Islet of Langerhans (tissue), 1 donor: Measurements from ENCODE around the gene STAT5A.
"Not testable (repeated sequence)": the region's sequence is repeated elsewhere in the genome, so short reads cannot be mapped to it uniquely, and the experiment has no call there.

Experiments
- FAIRE-seq: peaks from one replicate; lab custom pipeline; 2011; peaks lifted over from hg19 to GRCh38; lab: Jason Lieb, UNC

STAT5A gene

DNA sequence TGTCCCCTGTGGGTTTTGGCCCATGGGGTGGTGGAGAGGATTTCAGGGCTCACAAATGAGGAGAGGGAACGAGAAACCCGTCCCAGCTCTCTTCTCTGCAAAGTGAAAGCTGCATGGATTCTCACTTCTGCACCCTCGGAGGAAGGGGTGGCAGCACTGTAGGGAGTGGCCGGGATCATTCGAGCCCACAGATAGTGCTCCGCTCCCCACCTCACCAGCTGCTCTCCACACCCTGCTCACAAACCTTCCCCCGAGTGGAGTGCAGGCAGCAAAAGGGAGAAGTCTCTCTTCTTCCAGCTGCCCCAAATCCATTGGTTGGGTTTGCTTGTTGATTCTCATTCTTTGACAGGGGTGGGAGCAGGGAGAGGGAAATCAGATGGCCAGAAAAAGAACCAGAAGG lies 20.1 kb downstream of the STAT5A start:
- no peak for FAIRE-seq

DNA sequence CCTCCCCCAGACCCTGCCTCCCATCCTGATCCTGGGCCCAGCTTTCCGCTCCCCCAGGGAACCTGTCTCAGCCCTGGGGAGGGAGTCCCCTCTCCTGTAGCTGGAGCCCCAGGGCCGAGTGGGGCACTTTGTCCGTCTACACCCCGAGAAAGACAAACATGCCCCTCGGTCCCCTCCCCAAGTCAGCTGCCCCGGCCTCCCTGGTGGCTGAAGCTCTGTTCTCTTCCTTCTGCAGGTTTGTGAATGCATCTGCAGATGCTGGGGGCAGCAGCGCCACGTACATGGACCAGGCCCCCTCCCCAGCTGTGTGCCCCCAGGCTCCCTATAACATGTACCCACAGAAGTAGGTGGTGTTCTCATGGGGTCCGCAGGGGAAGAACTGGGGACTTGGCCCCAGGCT lies 20.8 kb downstream of the STAT5A start:
- FAIRE-seq = no peak

GRCh38 chr17:42309986-42310786 lies 21.9 kb downstream of the STAT5A start:
- no peak for FAIRE-seq

- no peak for FAIRE-seq
These were observed 22.5 kb downstream of the STAT5A start for GRCh38 chr17:42310787-42311215.

DNA sequence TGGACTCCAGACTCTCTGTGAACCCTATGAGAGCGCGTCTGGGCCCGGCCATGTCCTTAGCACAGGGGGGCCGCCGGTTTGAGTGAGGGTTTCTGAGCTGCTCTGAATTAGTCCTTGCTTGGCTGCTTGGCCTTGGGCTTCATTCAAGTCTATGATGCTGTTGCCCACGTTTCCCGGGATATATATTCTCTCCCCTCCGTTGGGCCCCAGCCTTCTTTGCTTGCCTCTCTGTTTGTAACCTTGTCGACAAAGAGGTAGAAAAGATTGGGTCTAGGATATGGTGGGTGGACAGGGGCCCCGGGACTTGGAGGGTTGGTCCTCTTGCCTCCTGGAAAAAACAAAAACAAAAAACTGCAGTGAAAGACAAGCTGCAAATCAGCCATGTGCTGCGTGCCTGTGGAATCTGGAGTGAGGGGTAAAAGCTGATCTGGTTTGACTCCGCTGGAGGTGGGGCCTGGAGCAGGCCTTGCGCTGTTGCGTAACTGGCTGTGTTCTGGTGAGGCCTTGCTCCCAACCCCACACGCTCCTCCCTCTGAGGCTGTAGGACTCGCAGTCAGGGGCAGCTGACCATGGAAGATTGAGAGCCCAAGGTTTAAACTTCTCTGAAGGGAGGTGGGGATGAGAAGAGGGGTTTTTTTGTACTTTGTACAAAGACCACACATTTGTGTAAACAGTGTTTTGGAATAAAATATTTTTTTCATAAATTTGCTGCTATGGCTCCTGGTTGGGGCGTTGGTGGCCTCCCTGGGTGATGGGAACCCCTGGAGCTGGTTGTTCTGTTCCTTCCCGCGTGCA lies 23.1 kb downstream of the STAT5A start:
- no peak for FAIRE-seq

- no peak for FAIRE-seq
These were observed 23.7 kb downstream of the STAT5A start for GRCh38 chr17:42312035-42312284.

DNA sequence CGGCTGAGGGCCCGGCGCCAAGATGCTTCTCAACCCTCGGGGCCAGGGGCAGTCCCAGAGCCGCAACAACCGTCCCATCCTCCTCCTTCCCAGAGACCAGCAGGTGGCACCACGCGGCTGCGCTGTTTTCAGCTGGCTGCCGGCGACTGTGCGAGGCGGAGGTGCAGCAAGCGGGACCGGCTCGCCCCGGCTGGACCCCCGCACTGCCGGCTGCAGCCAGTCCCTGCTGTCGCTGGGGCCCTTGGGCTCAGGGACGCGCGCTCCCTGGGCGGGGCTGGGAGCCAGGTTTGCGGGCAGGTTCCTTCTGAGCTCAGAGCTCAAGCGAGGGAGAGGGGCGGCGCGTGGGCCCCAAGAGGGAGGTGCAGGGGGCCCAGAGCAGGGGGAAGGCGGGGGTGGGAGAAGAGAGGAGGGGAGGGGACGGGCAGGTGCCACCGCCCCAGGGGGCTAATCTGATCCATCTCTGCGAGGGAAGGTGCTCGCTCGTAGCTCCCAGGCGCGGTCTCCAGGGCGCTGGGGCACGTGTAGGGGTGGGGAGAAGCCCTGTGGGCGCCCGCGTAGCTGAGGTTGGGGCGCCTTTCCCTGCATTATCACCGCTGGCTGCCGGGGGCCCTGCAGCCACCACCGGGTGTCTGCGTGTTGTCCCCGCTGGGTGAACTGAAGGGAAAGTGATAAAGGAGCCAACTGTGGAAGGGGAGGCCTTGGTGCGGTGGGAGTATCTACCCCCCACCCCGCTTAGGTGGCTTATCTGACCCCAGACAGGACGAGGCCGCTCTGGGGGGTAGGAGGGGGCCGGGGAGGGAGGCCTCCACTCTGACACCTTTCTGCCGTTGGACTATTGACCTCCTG lies 24.2 kb downstream of the STAT5A start:
- no peak for FAIRE-seq

DNA sequence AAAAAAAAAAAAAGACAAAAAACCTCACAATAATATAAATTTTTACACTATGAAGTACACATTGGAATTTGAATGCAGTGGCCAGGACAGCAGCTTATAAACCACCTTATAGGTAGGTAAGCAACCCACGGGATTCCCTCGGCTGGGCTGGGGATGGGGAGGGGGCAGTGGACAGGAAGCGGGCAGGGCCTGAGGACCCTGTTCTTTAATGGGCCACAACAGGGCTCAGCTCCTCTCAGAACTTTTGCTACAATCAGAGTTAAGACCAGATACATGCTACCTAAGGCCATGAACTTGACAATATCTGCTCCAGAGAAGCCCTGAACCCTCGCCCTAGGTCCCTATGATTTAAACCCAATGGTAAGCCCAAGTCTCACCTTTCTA lies 25.1 kb downstream of the STAT5A start:
- FAIRE-seq = no peak

DNA sequence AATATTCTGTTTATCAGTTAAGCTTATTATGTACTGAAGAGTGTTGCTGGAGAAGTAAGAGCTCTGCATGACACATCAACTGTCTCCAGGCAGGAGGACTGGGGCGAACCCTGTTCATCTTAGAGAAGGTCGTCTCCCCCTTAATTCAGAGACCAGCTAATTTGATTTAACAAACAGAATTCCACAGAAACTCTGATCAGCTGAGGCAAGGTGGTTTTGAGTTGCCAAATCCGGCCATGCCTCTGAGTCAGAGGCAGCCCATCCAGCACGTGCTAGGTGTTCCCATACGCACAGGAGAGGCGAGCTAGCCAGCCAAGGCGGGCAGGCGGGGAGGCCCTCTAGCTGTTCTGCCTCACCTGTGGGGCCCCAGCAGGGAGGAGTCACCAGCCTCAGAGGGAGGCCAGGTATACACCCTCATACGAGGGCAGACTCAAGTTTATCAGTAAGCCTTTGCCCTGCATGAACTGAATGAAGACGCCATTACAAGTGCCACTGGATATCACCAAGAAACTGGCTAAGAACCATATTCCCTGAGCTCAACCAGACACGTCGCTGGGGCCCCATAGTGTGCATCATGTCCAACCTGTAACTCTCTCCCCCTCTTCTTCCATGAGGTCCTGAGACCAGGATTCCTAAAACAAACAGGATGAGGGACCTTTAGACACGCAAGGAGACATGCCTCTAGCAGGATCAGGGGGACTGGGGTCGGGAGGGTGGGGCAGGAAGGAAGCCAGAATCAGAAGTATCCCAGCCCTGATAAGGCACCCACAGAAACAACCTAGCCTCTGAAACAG lies 25.7 kb downstream of the STAT5A start:
- FAIRE-seq = no peak

DNA sequence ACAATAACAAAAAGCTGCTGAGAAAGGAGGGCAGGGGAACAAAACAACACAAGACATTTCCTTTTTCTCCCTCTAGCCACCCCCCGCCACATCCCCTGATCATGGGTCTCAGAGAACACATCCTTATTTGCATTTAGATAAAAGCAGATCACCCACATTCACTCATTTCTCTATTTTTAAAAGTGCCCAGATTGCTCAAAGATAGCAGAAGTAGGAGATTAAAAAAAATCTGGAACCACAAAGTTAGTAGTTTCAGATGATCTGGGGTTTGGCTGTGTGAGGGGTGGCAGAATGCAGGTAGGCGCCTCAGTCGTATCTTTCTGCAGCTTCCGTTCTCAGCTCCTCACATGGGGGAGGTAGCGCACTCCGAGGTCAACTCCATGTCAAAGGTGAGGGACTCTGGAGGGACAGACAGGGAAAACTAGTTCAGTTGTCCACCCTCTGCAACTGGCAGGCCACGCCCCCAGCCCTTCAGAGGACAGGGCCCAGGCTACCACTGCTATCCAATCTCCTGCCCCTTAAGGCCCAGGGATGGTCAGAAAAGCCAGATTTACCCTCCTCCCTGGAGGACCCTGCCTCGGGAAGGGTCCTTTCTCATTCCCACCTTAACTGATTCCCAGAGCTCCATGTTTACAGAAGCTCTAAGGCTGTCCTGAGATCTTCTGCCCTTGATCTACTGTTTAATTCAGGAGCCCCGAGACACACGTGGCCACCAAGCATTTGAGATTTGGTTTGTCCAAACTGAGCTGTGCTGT lies 27.3 kb downstream of the STAT5A start:
- FAIRE-seq = no peak

- FAIRE-seq = no peak
These were observed 28.5 kb downstream of the STAT5A start for GRCh38 chr17:42316755-42317154.

DNA sequence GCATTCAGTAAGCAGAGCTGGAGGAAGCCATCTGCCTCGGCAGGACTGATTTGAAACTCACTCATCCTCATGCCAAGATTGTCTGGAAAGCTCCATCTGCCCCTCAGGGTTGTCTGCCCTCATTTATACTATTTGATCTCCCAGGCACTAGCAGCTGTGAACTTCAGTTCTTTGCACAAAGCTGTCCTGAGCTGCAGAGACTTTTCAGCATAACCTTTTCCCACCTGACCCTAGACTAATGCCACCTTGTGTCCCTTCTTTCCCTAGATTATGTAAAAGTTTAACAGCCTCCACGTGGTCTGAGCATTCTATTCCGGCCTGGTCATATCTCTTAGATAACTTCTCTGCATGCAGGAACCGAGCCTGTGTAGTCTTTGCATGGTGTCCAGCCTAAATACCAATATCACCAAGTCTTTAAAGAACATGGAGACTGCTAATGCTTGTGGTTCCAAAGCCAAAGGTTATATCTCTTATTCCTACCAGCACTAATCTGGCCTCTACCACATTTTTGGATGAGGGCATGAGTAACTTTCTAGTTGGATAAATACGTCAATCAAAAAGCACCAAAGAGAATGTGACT lies 29.1 kb downstream of the STAT5A start:
- no peak for FAIRE-seq

GRCh38 chr17:42317967-42318366 lies 29.7 kb downstream of the STAT5A start:
- not testable (repeated sequence) for FAIRE-seq

GRCh38 chr17:42321555-42321954 lies 33.3 kb downstream of the STAT5A start:
- FAIRE-seq = no peak

- FAIRE-seq = no peak
These were observed 34.3 kb downstream of the STAT5A start for GRCh38 chr17:42322382-42323267.

DNA sequence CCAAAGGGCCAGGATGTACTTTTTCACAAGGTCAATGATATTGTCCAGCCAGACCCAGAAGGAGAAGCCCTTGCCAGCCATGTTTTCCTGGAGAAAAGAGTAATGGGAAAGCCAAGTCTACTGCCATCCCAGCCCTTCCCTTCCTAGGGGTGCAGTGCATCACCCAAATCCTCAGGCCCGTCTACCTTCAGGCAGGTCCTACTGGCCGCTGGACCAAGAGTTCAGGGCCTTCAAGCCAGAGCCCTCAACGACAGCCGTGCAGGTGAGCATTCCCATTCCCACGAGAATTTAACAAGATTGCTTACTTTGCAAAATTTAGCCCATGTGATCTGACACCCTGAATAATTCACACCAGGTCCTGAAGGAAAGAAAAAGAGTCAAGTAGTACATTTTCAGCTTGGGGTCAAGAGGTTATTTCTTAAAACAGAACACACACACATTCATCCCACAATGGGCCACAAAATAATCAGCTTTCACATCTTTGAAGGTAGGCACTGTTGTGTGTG lies 35.0 kb downstream of the STAT5A start:
- FAIRE-seq = no peak

DNA sequence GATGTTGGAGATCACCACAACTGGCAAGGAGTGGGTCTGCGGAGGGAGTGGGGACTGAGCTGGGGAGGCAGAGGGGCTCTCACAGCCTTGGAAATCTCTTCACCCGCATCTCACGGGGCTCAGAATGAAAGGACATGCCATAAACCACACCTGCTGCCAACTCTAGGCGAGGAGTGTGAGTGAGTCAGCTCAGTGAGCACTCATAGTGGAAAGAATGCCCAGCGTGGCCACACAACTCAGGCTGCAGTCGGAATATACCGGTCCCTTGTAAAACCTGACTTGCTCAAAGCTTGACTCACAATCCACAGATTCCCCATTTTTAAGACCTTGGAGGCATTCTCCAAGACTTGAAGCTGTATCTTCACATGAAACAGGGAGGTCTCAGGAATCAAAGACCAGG lies 36.7 kb downstream of the STAT5A start:
- FAIRE-seq = no peak

GRCh38 chr17:42329025-42329976 lies 41.0 kb downstream of the STAT5A start:
- FAIRE-seq = no peak

DNA sequence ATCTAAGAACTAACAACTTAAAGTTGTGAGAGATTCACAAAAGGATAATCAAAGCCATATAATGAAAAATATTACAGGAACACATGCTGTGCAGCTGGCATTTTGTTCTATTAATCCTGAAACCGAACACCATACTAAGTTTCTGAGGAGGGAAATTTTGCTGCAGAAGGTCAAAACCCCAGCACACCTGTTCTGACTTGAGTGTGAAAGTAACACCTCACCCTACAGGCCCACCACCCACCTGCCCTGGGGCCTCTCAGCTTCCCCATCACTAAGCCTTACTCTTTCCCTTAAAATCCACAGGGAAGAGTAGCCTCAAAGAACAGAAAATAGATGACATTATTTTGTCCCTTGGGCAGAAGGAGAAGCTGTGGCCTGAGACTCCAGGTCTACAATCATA lies 44.8 kb downstream of the STAT5A start:
- no peak for FAIRE-seq
